Measurements from ENCODE around the gene PRKCA. TPM values are rescaled to one million over a fixed set of nuclear protein-coding genes. Genes with fewer than 3 reads are reported as not detected.

Gene PRKCA
- total and polyA plus RNA-seq, 4 donors = 3.0 to 14.1 (median 5.4) TPM

GRCh38 chr17:66662496-66662895, 360.1 kb downstream of the PRKCA start:
- no peak for TF ChIP-seq RAD21 (IDR thresholded peaks at IDR 0.05)
- no peak for TF ChIP-seq REST (IDR thresholded peaks at IDR 0.05)
- no peak for TF ChIP-seq YY1 (IDR thresholded peaks at IDR 0.05)
- TF ChIP-seq FOXA1 (IDR thresholded peaks at IDR 0.05) = no peak
- TF ChIP-seq ZBTB33 (IDR thresholded peaks at IDR 0.05) = no peak
- no peak for TF ChIP-seq SP1 (IDR thresholded peaks at IDR 0.05)
- TF ChIP-seq GABPA (IDR thresholded peaks at IDR 0.05 in 1 of 2, conservative IDR thresholded peaks at IDR 0.05 in 1 of 2) = no peak
- TF ChIP-seq HNF4G (IDR thresholded peaks at IDR 0.05) = no peak
- no peak for TF ChIP-seq TAF1 (conservative IDR thresholded peaks at IDR 0.05)
- no peak for TF ChIP-seq FOXA2 (IDR thresholded peaks at IDR 0.05)
- no peak for TF ChIP-seq CTCF (IDR thresholded peaks at IDR 0.05; ENCODE audit: low read depth, low read length, missing input control)
- no peak for TF ChIP-seq MAX (IDR thresholded peaks at IDR 0.05)
- no peak for TF ChIP-seq EGR1 (IDR thresholded peaks at IDR 0.05; ENCODE audit: low read depth in 2 of 2)
- TF ChIP-seq HNF4A (conservative IDR thresholded peaks at IDR 0.05) = no peak
- no peak for TF ChIP-seq JUND (IDR thresholded peaks at IDR 0.05)
- no peak for TF ChIP-seq ATF3 (IDR thresholded peaks at IDR 0.05)
- no peak for TF ChIP-seq NR2F2 (IDR thresholded peaks at IDR 0.05)
- TF ChIP-seq RXRA (IDR thresholded peaks at IDR 0.05) = no peak
- no peaks in the 10 kb centered on the region for H3K27me3 ChIP-seq (ENCODE audit: control insufficient read depth in 4 of 4, insufficient read depth in 4 of 4, low read length in 3 of 4)
- H3K4me3 ChIP-seq (ENCODE audit: low read depth in 1 of 3, low read length in 3 of 3) = no peak overlapping the region
- WGBS = 71% methylated on average over 5 of the region's 5 CpGs
- peaks cover 0 to under 1% (median 0%) of the 10 kb centered on the region in 4 donors for H3K36me3 ChIP-seq (ENCODE audit: control insufficient read depth in 4 of 4, insufficient read depth in 3 of 4, low read depth in 1 of 4, low read length in 3 of 4)
- H3K27ac ChIP-seq (ENCODE audit: low read depth in 1 of 2, low read length in 2 of 2) = no peak overlapping the region
- DNase-seq (ENCODE audit: low spot score) = no peak
- H3K4me1 ChIP-seq (ENCODE audit: control insufficient read depth in 4 of 4, insufficient read depth in 4 of 4, low read length in 3 of 4) = no peaks in the 10 kb centered on the region
- no peaks in the 10 kb centered on the region for H3K9me3 ChIP-seq (ENCODE audit: control insufficient read depth in 4 of 4, low read length in 3 of 4)
- H3K9ac ChIP-seq (ENCODE audit: low read depth in 1 of 2, low read length in 2 of 2) = no peak overlapping the region

Data from liver (tissue), 9 donors.